HG03521 (cell line): ENCODE measurements around the gene IFI30.

Experiments
- ATAC-seq: cut with Tn5 transposase; IDR thresholded peaks from one replicate; pipeline ENCODE4 v1.9.1; 2021; ENCODE audit warnings: mild to moderate bottlenecking, moderate library complexity; ENCODE audit not compliant: unreplicated experiment

IFI30 gene

GRCh38 chr19:18170714-18171255, 2.8 kb upstream of the IFI30 start:
- no peak for ATAC-seq

- ATAC-seq = no peak
Observed at GRCh38 chr19:18171605-18172327, 1.8 kb upstream of the IFI30 start.

DNA sequence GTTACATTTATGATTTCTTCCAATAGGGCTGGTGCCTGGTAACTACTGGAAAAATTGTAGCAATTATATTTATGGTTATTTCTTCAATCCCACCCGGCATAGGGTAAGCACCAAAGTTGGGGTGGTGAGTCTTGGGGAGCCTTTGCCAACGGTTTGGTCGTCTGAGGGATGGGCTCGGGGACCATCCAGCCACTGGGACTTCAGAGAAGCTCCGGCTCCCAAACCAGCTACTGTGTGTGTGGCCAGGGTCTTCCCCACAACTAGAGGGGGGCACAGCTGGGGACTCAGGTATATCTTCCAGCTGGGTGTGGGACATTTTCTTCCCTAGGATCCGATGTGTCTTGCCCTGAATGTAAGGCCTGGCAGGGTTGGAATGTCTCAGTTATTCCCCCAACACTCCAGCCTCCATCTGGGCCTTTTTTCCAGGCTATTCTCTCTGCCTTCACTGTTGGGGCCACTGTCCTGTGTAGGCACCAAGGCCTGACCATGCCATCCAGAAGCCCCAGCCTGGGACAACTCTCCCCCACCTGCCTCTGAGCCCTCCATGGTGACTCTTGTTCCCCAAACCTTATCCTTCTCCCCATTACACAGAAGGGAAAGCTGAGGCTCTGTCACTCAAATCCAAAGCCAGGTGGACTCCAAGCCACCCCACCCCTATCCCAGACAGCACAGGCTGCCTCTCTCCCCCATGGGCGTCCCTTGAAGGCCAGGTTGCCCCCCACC, 1.1 kb upstream of the IFI30 start:
- ATAC-seq = no peak

DNA sequence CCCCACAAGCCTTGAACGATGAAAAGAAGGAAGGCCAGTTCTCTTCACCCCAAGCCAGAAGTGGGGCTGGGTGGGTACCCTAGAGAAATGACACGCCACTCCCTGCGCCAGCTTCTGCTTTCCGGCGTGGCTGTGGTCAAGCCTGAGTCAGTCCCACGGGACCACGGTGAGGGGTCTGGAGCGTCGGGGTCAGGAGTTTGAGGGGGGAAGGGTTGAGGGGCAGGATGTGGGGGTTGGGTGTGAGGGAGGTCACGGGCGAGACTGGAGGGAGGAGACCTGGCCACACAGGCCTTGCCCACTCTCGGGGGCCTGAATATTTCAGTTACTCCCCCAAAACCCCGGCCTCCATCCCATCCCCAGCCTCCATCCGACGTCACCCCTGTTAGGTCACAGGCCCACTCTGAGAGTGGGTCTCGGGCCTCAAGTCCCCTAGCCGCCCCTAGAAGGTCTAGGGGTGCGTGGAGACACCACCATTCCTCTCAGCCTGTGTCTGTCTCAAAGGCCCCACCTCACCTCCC, 500 bp upstream of the IFI30 start:
- ATAC-seq = peak; percentile 12

- no peak for ATAC-seq
Observed at GRCh38 chr19:18174983-18175382, 1.4 kb downstream of the IFI30 start.

GRCh38 chr19:18176367-18177310, 3.0 kb downstream of the IFI30 start:
- ATAC-seq = no peak

DNA sequence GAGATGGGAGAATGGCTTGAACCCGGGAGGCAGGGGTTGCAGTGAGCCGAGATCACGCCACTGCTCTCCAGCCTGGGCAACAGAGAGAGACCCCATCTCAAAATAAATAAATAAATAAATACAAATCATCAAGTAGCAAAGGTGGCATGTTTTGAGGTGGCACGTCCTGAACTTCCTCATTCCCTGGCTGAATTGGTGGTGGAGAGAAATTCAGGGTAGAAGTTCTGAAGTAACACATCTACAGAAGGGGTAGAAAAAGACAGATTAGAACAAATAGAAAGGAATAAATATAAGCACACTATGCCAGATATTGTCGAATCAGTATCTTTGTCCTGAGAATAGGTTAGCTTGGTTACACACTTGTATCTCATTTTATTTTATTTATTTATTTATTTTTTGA, 6.3 kb downstream of the IFI30 start:
- no peak for ATAC-seq

GRCh38 chr19:18183529-18183928, 9.9 kb downstream of the IFI30 start:
- ATAC-seq = no peak

DNA sequence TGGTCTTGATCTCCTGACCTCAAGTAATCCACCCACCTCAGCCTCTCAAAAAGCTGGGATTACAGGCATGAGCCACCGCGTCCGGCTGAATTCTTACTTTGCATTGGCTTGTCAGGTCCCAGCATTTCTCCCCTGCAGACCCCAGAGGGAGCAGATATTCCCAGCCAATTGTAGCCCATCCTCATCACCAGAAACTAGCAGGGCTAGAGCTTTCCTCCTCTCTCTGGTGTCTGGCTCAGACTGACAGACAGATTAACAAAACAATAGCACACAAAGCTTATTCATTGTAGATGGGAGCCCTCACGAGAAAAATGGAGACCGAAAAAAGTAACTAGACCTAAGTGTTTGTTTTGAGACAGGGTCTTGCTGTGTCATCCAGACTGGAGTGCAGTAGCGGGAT, 11.9 kb downstream of the IFI30 start:
- ATAC-seq = no peak

DNA sequence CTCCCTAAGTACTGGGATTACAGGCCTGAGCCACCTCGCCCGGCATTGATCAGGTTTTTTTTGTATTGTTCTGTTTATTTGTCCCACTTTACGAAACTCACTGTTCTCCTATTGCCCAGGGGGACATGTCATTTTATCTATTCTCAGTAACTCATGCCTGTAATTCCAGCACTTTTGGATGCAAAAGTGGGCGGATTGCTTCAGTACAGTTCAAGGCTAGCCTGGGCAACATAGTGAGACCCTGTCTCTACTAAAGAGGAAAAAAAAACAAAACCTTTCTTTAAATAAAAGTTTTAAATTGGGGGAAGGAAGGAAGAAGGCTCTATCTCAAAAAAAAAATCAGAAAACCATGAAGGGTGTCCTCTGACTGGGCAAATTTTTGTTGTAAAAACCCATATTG, 16.7 kb downstream of the IFI30 start:
- ATAC-seq = no peak

GRCh38 chr19:18191640-18192062, 18.0 kb downstream of the IFI30 start:
- no peak for ATAC-seq

DNA sequence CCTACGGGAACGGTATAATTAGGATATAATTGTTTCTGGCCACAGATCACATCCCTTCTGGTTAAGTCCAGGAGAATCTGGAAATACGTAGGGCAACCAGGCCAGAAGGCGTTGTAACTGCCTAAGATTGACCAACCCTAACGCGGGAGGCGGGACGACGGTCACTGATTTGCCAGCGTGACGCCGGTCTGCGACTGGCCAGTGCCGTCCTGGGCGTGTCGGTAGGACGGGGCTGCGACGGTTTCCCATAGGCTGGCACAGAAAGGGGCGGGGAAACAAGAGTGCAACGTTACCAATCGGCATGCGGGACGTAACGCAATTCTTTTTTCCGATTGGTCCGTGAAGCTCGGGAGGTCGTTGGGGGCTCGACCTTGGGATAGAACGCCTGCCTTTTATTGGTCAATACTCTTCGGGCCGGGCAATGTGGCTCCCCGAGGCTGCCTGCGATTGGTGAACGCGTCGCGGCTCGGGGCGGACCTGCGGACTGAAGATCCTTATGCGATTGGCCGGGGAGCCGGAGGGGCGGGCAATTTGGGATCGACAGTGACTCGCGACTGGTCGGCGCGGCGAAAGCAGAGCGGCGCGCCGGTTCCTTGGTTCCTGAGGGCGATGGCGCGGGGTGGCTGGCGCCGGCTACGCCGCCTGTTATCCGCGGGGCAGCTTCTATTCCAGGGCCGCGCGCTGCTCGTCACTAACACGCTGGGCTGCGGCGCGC, 19.2 kb downstream of the IFI30 start, which contains the start of gene MPV17L2:
MPV17L2 (plus strand) TSS at position 546 of the 715 bp plus-strand sequence; CDS start at position 610, 64 bp downstream.
- peak; percentile 81 for ATAC-seq

DNA sequence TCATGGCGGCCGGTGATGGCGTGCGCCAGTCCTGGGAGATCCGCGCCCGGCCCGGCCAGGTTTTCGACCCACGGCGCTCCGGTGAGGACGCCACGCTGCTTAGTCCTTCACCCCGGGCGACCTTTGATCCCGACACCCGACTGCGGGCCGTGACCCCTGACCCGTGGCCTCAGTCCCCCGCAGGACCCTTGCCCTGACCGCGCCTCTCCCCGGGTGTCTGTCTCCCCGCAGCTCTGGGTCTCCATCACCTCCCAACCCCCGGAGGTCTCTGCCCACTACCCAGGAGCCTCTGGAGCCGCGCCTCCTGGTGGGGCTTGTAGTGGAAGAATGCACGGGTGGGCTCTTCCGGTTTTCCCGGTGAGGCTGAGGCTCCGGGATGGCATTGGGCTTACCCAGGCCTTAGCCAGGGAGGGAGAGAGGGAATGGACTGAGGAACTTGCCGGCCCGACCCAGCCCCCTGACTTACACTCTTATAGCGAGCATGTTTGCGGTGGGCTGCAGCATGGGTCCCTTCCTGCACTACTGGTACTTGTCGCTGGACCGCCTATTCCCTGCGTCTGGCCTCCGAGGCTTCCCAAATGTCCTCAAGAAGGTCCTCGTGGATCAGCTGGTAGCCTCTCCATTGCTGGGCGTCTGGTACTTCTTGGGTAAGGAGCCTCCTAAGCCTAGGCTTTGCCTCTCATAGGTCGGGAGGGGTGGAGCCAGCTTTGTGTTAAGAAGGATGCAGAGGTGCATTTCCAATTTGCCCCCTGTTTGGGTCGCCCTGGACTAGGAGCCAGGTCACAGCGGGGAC, 20.0 kb downstream of the IFI30 start:
- ATAC-seq = peak; percentile 19

- ATAC-seq = no peak
Observed at GRCh38 chr19:18194181-18194530, 20.5 kb downstream of the IFI30 start.

GRCh38 chr19:18194554-18195238, 21.1 kb downstream of the IFI30 start:
- ATAC-seq = no peak

- no peak for ATAC-seq
Observed at GRCh38 chr19:18196511-18196845, 22.9 kb downstream of the IFI30 start.

DNA sequence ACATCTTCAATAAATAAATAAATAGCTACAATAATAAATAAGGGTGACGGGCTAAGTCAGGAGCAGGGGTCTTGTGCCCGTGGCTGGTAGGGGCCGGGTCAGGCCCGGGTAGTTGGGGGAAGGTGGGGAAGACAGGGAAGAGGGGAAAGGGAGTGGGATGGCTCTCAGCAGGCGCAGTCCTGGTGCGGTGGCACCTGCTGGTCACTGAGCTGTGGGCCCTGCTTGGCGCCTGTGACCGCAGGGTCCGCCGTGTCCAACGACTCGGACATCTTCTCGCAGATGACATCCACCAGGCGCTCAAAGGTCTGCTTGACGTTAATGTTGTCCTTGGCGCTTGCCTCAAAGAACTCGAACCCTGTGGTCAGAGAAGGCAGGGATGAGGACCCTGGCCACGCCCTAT, 23.7 kb downstream of the IFI30 start:
- no peak for ATAC-seq

- ATAC-seq = no peak
Observed at GRCh38 chr19:18197941-18198340, 24.3 kb downstream of the IFI30 start.

- ATAC-seq = no peak
Observed at GRCh38 chr19:18198374-18198773, 24.8 kb downstream of the IFI30 start.
